Measurements from ENCODE around the gene CORO2A. TPM values are rescaled to one million over a fixed set of nuclear protein-coding genes. Genes with fewer than 3 reads are reported as not detected.

CORO2A gene
- total RNA-seq, 2 donors from 2014 or later, result 0.66 to 1.3 TPM

- TF ChIP-seq POLR2A (IDR thresholded peaks at IDR 0.05) (no peak), CTCF (IDR thresholded peaks at IDR 0.05) (no peak)
Observed at GRCh38 chr9:98182069-98182820, 10.2 kb downstream of the CORO2A start.

DNA sequence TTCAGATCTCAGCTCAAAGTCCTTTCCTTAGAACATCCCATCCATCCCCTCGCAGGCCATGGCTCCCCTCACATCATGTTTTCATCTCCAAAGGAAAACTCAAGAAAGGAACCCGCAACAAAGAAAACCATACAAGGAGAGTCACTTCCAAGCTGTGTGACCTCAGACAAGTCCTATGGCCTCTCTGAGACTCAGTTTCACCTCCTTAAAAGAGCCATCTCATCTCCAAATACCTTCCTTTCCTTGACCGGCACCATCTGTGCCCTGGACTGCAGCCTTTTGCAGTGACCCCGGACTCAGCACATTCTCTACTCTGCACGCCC, 10.7 kb downstream of the CORO2A start:
- H3K4me3 ChIP-seq, result no peak overlapping the region
- no peak overlapping the region for H3K27ac ChIP-seq
- ATAC-seq (no peak), DNase-seq (no peak)
- no peaks in the 10 kb centered on the region for H3K9me3 ChIP-seq
- no peaks in the 10 kb centered on the region for H3K27me3 ChIP-seq
- no peak for TF ChIP-seq POLR2A (IDR thresholded peaks at IDR 0.05)
- TF ChIP-seq CTCF (IDR thresholded peaks at IDR 0.05), result no peak
- H3K4me1 ChIP-seq, result no peaks in the 10 kb centered on the region
- H3K36me3 ChIP-seq (replicated peaks in 1 of 2; ENCODE audit: insufficient read depth in 1 of 2, low read depth in 2 of 2), result no peaks in the 10 kb centered on the region
- 89 to 93% methylated on average over 5 of the region's 5 CpGs for WGBS, 2 donors
- intact Hi-C loops (cut with DNase I), result no loop called here

More at GRCh38 chr9:98182069-98182820, 10.2 kb downstream of the CORO2A start:
- ATAC-seq (no peak), DNase-seq (no peak)
- intact Hi-C loops (cut with DNase I), result no loop called here
- no peaks in the 10 kb centered on the region for H3K9me3 ChIP-seq
- H3K27ac ChIP-seq, result no peak overlapping the region
- no peak overlapping the region for H3K4me3 ChIP-seq
- no peaks in the 10 kb centered on the region for H3K27me3 ChIP-seq
- WGBS, 2 donors, result 73 to 78% methylated on average over 9 of the region's 9 CpGs
- H3K36me3 ChIP-seq (replicated peaks in 1 of 2; ENCODE audit: insufficient read depth in 1 of 2, low read depth in 2 of 2), result no peaks in the 10 kb centered on the region
- no peaks in the 10 kb centered on the region for H3K4me1 ChIP-seq

DNA sequence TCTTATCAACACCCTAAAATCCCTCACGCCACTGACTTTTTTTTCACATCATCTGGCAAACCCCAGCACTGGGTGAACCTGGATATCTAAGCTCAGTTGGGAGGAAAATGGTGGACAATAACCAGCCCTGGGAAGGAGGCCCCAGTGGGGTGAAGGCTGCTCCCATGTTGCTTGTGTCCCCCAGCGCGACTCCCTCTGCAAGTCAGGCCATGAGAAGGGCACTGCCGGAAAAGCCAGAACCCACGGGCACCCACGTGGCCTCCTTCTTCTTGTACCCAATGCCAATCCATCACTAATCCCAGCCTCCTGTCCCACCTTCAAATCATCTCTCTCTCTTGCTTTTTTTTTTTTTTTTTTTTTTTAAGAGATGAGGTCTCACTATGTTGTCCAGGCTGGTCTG, 11.4 kb downstream of the CORO2A start:
- no peak overlapping the region for H3K4me3 ChIP-seq
- intact Hi-C loops (cut with DNase I), result no loop called here

DNA sequence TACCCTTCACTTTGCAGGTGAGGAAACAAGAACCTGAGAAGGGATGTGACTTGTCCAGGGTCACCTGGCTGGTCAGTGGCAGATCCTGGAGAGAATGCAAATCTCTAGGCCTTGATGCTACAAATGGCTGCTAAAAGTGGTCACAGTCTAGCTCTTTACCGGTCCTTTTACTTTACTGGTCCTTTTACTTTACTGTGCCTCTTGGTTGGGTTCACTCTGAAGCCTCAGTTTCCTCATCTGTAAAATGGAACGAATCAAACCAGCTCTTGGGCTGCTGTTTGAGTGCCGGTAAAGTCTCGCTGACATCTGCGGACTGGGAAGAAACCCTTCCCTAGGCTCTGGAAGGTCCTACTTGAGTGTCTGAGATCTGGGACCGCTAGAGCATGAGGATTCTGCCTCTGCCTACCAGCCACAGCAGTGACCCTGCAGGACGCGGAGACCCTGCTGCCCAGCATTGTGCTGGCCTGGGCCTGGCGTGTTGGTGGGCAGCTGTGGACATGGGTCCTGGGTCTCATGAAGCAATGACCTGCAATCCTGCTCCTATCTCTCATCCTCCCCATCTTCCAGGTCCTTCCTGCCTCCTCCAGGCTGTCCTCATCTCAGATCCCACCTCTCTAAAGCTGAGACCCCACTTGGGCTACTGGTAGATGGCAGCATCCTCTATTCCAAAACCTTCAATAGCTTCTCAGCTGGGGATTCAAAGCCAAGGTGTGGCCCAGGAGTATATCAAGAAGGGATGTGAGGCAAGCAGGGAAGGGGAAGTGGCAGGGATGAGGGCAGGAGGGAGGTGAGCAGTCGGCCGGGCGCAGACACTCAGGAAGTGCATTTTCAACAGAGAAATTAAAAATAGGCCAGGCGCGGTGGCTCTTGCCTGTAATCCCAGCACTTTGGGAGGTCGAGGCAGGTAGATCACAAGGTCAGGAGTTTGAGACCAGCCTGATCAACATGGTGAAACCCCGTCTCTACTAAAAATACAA, 13.3 kb downstream of the CORO2A start:
- DNase-seq, result no peak
- ATAC-seq, result no peak
- Histone ChIP-seq H3K27me3 (no peaks in the 10 kb centered on the region), H3K4me3 (no peak overlapping the region), H3K9me3 (no peaks in the 10 kb centered on the region), H3K27ac (no peak overlapping the region), H3K36me3 (replicated peaks in 1 of 2; ENCODE audit: insufficient read depth in 1 of 2, low read depth in 2 of 2) (no peaks in the 10 kb centered on the region), H3K4me1 (no peaks in the 10 kb centered on the region)
- intact Hi-C loops (cut with DNase I), result no loop called here
- 75 to 82% methylated on average over 15 to 16 of the region's 16 CpGs for WGBS, 2 donors
- no peak for TF ChIP-seq POLR2A (IDR thresholded peaks at IDR 0.05)
- TF ChIP-seq CTCF (IDR thresholded peaks at IDR 0.05), result no peak

More for the DNA sequence above, 11.4 kb downstream of the CORO2A start:
- no peak for DNase-seq
- no peaks in the 10 kb centered on the region for H3K27me3 ChIP-seq
- no peaks in the 10 kb centered on the region for H3K4me1 ChIP-seq
- no peak for ATAC-seq
- no peaks in the 10 kb centered on the region for H3K36me3 ChIP-seq (replicated peaks in 1 of 2; ENCODE audit: insufficient read depth in 1 of 2, low read depth in 2 of 2)
- TF ChIP-seq CTCF (IDR thresholded peaks at IDR 0.05) (no peak), POLR2A (IDR thresholded peaks at IDR 0.05) (no peak)
- H3K9me3 ChIP-seq, result no peaks in the 10 kb centered on the region
- no peak overlapping the region for H3K27ac ChIP-seq
- 80 to 92% methylated on average over 6 of the region's 6 CpGs for WGBS, 2 donors

Data from body of pancreas (tissue), 4 donors.